HS-5 (cell line): ENCODE data around the gene CGB1.
"Not testable (repeated sequence)": the region's sequence is repeated elsewhere in the genome, so short reads cannot be mapped to it uniquely, and the experiment has no call there.

Experiments
- DNase-seq: peaks from one replicate; pipeline ENCODE4 v3.0.0-alpha.2; 2012; ENCODE audit warnings: low read depth

Gene CGB1

DNA sequence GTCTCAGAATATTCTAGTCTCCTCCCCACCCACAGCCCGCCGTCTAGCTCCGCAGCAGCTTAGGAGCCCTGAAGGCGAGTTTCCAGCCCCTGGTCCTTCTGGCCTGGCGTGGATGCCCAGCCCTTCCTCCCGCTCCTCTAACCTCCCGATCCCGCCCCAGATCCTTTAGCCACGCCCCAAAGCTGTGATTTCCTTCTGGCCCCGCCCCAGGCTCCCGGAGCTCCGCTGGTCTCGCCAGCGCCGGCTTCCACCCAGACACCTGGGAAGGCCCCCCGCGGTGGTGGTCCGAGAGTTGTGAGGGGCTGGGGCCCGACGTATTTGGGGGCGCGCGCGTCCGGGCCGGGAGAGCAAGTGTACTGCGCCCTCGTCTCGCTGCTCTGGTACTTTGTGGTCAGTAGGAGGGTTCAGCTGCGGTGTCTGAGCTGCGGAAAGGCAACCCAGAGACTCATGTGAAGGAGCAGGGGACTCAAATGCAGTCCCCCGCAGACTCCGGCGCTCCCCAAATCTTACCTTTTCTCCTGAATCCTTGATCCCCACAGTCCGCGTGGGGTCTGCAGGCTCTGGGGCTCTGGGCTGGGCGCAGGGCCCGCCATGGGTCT, 21.0 kb upstream of the CGB1 start, which contains the start of gene CGB7:
Gene CGB7 (minus strand): TSS at position 114 of the 599 bp plus-strand sequence. CDS start 2,374 bp downstream, outside the sequence.
- no peak for DNase-seq

DNA sequence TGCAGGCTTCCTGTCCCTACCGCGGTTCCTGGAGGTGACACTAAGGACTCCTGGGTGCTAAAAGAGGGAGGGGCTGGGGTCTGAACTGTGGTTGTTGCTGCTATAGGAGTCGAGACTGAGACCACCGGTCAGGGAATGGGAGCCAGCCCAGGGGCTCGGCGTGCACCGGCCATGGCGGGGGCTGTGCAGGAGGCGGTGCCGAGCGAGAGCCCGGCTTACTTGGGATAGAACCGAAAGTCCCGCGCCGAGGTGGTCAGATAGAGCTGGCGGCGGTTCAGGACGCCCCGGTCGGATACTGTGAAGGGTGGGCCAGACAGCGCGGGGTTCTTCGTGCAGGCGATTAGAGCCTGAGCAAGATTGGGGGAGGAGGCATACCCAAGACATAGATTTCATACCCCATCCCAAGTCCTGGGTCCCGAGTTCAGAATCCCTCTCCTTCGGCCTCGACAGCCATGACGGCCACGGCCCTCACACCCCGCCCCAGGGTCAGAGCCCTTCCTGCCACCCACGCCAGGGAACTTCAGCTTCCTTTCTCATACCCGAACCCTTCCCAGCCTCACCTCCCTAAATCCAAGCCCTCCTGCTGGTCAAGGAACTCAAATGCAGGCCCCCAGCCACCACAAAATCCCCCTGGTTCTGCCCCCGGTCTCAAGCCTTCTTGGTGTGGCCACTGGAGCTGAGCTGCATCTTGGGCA, 20.4 kb upstream of the CGB1 start:
- not testable (repeated sequence) for DNase-seq

GRCh38 chr19:49056101-49056901, 19.6 kb upstream of the CGB1 start:
- no peak for DNase-seq

- not testable (repeated sequence) for DNase-seq
Measured at GRCh38 chr19:49050376-49051033, 13.8 kb upstream of the CGB1 start.

DNA sequence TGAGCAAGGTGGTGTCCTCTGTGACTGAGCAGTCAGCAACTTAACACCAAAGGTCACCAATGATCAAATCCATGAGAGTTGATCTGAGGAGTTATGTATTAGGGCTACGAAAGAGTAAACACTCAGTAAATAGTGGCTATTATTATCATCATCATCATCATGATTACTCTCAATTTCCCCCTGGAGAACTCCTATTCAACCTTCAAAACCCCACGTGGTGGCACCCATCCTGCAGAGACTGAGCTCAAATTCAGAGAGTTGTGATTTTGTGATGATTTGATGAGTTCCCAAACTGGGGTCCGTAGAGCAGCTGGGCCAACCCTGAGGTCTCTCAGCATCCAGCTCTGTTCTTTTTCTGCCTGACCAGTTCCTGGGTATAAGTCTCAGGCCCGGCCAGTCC, 13.1 kb upstream of the CGB1 start:
- DNase-seq, result not testable (repeated sequence)

DNA sequence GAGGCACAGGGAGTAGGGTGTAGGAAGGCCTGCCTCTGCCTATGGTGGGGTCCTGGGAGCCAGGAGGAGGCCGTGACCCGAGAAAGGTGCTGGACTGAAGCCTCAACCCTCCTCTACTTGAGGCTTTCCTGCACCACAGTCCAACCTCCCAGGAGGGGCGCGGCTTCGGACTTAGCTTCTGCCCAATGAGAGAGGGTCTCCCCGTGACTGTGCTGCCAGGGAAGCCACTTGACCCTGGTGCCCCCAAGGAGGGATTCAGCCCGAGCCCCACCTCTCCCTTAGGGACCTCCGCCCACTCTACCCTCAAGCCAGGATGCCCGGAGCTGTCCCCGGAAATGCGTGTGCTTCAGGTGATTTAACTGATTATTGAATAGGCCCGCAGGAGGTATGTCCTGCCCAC, 12.3 kb upstream of the CGB1 start, which contains the start of gene CGB8:
Gene CGB8 (minus strand): TSS at position 101 of the 400 bp plus-strand sequence. CDS start 372 bp downstream, outside the sequence.
- not testable (repeated sequence) for DNase-seq

DNA sequence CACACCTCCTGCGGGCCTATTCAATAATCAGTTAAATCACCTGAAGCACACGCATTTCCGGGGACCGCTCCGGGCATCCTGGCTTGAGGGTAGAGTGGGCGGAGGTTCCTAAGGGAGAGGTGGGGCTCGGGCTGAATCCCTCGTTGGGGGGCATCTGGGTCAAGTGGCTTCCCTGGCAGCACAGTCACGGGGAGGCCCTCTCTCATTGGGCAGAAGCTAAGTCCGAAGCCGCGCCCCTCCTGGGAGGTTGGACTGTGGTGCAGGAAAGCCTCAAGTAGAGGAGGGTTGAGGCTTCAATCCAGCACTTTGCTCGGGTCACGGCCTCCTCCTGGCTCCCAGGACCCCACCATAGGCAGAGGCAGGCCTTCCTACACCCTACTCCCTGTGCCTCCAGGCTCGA, 6.9 kb upstream of the CGB1 start, which contains the start of gene CGB5:
Gene CGB5 (plus strand): TSS at position 301 of the 400 bp plus-strand sequence. CDS start 362 bp downstream, outside the sequence.
- not testable (repeated sequence) for DNase-seq

DNA sequence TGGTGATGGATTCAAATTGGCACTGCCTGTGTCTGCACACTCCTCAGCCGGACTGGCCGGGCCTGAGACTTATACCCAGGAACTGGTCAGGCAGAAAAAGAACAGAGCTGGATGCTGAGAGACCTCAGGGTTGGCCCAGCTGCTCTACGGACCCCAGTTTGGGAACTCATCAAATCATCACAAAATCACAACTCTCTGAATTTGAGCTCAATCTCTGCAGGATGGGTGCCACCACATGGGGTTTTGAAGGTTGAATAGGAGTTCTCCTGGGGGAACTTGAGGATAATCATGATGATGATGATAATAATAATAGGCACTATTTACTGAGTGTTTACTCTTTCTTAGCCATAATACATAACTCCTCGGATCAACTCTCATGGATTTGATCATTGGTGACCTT, 6.0 kb upstream of the CGB1 start:
- DNase-seq, result not testable (repeated sequence)

DNA sequence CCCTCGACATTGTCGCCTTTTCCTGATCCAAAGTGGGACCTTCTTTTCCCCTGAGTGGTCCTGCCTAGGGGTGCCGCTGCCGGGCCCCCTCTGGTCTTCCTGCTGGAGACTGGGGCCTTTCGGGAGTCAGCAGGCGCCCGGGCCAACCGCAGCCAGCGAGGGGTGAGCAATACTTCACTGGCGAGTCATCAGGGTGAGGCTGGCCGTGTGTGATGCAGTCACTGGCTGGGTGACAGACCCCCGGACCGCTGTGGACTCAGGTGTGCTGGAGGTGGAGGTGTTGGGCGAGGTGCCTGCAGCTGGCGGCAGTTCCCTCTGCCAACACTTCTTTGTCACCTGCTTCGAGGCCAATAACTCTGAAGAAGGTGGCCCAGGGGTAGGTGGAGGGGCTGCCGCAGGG, 5.5 kb upstream of the CGB1 start:
- no peak for DNase-seq

DNA sequence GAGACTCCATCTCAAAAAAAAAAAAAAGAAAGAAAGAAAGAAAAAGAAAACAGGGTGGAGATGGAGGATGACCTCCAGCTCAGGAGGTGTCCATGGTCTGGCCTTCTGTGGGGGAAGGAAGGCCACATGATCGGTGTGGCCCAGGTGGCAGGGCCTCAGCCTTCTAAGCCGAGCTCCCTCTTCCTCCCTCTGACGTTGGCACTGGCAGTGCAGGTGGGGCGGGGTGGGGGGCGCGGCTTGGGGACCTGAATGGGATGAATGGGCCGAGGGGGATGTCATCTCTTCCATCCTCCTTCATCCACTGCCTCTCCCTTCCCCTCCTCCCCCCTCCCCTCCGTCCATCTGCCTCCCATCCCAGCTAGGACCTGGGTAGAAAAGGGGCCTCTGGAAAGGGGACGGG, 3.0 kb upstream of the CGB1 start:
- not testable (repeated sequence) for DNase-seq

DNA sequence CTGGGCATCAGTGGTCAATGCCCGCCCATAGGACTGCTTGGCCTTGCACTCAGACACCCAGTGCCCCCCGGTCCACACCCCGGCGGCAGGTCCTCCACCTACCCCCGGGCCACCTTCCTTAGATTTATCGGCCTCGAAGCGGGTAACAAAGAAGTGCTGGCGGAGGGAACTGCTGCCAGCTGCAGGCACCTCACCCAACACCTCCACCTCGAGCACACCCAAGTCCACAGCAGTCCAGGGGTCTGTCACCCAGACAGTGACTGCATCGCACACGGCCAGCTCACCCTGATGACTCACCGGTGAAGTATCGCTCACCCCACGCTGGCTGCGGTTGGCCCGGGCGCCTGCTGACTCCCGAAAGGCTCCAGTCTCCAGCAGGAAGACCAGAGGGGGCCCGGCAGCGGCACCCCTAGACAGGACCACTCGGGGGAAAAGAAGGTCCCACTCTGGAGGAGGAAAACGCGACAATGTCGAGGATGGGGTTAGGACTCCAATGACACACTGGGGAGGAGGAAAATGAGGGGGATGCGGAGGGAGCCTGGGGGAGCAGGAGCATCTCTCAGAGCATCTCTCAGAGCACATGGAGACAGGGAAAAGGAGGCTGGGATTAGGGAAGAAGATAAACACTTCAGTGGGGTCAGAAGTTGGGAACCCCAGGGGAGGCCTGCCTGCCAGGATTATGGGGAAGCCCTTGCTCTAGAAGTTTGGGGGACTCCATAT, 2.0 kb upstream of the CGB1 start:
- not testable (repeated sequence) for DNase-seq

DNA sequence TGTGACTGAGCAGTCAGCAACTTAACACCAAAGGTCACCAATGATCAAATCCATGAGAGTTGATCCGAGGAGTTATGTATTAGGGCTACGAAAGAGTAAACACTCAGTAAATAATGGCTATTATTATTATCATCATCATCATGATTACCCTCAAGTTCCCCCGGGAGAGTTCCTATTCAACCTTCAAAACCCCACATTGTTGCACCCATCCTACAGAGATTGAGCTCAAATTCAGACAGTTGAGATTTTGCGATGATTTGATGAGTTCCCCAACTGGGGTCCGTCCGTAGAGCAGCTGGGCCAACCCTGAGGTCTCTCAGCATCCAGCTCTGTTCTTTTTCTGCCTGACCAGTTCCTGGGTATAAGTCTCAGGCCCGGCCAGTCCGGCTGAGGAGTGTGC, 1.4 kb upstream of the CGB1 start:
- DNase-seq, result not testable (repeated sequence)

DNA sequence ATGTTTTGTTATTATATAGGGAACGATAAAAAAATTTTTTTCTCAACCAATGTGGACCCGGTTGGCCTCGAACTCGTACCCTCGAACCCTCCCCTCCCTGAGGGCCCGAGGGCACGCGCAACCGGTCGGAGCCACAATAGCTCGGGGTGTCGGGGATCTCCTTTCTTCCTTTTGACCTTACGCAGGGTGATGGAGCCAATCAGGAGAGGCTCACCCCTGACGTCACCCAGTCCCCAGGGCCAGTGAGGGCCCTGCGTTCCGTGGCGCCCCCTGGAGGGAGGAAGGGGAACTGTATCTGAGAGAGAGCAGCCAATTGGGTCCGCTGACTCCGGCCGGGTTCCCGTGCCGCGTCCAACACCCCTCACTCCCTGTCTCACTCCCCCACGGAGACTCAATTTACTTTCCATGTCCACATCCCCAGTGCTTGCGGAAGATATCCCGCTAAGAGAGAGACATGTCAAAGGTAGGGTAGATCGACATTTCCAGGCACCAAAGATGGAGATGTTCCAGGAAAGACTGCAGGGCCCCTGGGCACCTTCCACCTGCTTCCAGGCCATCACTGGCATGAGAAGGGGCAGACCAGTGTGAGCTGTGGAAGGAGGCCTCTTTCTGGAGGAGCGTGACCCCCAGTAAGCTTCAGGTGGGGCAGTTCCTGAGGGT, 4.9 kb downstream of the CGB1 start, which contains the start of gene CGB2:
Gene CGB2 (plus strand): TSS at position 249 of the 660 bp plus-strand sequence. CDS start 206 bp downstream, at position 455.
- not testable (repeated sequence) for DNase-seq

- DNase-seq, result not testable (repeated sequence)
Measured at GRCh38 chr19:49030323-49030722, 6.4 kb downstream of the CGB1 start.

DNA sequence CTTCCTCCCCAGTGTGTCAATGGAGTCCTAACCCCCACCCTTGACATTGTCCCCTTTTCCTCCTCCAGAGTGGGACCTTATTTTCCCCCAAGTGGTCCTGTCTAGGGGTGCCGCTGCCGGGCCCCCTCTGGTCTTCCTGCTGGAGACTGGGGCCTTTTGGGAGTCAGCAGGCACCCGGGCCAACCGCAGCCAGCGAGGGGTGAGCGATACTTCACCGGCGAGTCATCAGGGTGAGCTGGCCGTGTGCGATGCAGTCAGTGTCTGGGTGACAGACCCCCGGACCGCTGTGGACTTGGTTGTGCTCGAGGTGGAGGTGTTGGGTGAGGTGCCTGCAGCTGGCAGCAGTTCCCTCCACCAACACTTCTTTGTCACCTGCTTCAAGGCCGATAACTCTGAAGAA, 6.9 kb downstream of the CGB1 start:
- DNase-seq, result not testable (repeated sequence)

DNA sequence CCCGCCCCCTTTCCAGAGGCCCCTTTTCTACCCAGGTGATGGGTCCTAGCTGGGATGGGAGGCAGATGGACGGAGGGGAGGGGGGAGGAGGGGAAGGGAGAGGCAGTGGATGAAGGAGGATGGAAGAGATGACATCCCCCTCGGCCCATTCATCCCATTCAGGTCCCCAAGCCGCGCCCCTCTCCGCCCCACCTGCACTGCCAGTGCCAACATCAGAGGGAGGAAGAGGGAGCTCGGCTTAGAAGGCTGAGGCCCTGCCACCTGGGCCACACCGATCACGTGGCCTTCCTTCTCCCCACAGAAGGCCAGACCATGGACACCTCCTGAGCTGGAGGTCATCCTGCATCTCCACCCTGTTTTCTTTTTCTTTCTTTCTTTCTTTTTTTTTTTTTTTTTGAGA, 8.0 kb downstream of the CGB1 start:
- not testable (repeated sequence) for DNase-seq

- not testable (repeated sequence) for DNase-seq
Measured at GRCh38 chr19:49025599-49025998, 11.1 kb downstream of the CGB1 start.

DNA sequence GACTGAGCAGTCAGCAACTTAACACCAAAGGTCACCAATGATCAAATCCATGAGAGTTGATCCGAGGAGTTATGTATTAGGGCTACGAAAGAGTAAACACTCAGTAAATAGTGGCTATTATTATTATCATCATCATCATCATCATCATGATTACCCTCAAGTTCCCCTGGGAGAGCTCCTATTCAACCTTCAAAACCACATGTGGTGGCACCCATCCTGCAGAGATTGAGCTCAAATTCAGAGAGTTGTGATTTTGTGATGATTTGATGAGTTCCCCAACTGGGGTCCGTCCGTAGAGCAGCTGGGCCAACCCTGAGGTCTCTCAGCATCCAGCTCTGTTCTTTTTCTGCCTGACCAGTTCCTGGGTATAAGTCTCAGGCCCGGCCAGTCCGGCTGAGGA, 11.6 kb downstream of the CGB1 start:
- DNase-seq, result not testable (repeated sequence)

GRCh38 chr19:49024233-49024632, 12.5 kb downstream of the CGB1 start, which contains the start of gene CGB3:
CGB3 (minus strand) TSS chr19:49024333; CDS start chr19:49023971, 362 bp downstream.
- DNase-seq, result not testable (repeated sequence)

GRCh38 chr19:49022116-49022515, 14.6 kb downstream of the CGB1 start:
- DNase-seq, result no peak
